Frontal cortex (tissue), 4 donors: Measurements from ENCODE around the gene CCDC146. TPM values are rescaled to one million over a fixed set of nuclear protein-coding genes. Genes with fewer than 3 reads are reported as not detected.
"Not testable (repeated sequence)": the region's sequence is repeated elsewhere in the genome, so short reads cannot be mapped to it uniquely, and the experiment has no call there.

Experiments
- DNase-seq, 2 donors: peaks; one replicate each; pipeline ENCODE4 v3.0.0; 2012; ENCODE audit warnings: low spot score in 2 of 2
- FAIRE-seq: peaks from 2 replicates; lab custom pipeline; 2012; peaks lifted over from hg19 to GRCh38; lab: Jason Lieb, UNC
- total RNA-seq: library from RNA; depleted of rRNA; stranded (reverse); fragments of >200 nt; gene quantifications from one replicate; pipeline ENCODE4 v1.2.3, GENCODE V29; 2014
- donor health status: control.
- donor health status: control.
- donor health status: control.

The CCDC146 gene
- total RNA-seq, 1 donor from 2014 or later, result 15.9 TPM

DNA sequence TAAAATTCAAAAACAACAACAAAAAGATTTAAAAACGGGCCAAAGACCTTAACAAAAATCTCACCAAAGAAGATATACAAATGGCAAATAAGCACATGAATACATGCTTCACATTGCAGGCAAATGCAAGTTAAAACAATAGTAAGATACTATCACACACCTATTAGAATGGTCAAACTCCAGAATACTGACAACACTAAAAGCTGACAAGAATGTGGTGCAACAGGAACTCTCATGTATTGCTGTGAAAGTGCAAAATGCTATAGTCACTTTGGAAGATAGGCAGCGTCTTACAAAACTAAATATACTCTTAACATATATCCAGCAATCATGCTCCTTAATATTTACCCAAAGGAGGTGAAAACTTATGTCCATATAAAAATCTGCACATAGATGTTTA lies 16.3 kb downstream of the CCDC146 start:
- FAIRE-seq, DNase-seq: not testable (repeated sequence)

DNA sequence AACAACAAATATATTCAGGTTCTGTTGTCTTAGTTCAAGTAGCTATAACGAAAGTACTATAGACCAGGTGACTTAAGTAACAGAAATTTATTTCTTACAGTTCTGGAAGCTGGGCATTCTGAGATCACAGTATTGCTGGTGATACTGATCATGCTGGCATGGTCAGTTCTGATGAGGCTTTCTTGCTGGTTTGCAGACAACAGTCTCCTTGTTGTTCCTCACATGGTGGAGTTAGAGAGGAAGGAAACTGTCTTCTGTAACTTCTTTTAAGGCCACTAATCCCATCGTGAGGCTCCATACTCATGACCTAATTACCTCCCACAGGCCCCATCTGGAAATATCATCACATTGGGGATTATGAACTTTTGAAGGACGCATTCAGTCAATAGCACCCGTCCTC lies 17.9 kb downstream of the CCDC146 start:
- FAIRE-seq, DNase-seq: not testable (repeated sequence)

GRCh38 chr7:77152232-77152631 lies 29.8 kb downstream of the CCDC146 start:
- DNase-seq, FAIRE-seq: not testable (repeated sequence)

DNA sequence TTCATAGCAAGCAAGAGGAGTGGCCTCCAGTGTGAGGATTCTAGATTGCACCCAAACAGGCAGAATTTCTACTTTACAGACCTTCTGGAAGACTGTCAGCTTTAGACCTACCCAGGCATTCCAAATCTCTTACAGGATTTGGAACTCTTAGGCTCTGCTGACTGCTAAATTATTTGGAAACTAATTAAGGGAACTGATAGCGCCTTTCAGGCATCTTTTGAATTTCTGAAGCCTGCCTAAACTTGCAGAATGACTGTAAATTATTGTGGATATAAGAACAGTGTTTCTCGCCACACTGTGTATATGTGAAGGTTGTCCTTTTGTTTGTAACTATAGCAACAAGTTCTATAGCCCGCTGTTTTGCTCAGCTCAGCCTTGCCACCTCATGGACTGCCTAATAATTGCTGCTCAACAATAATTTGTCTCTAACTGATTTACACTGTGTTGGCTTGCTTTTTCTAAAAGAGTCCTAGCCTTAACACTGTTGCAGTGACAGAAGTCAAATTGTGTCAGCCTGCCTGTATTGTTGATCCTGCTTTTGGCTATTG lies 32.6 kb downstream of the CCDC146 start:
- DNase-seq, FAIRE-seq: not testable (repeated sequence)

DNA sequence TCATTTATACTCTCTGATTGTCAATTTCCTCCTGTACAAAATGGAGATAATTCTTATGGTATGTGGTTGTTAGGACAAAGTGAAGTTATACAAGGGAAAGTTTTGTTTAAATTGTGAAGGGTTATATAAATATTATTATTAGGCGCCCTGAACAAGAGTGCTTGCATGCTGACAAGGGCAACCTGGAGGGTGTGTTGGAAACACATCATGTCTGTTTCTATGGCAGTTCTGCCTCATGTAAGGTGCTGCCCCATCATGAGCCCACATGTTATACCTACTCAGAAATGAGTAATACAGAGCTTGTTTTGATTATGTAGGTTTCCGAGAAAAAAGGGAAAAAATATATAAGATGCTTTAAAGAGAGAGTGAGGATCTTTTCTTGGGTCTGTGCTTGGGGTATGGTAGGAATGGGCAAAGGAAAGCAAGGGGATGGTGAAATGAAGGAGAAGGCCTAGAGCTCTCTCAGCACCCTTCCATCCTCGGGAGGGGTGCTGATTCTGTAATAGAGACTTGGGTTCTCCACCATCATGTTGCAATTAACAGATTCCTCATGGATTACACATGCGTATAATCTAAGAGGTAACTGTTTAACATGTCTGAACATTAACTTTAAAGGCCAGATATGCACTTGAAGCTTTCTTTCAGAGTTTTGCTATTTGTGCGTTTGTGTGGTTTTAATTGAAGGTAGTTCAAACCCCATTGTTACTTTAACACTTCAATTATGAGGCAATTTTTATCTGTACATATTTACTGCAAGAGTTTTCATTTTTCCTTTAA lies 33.4 kb downstream of the CCDC146 start:
- not testable (repeated sequence) for FAIRE-seq

DNA sequence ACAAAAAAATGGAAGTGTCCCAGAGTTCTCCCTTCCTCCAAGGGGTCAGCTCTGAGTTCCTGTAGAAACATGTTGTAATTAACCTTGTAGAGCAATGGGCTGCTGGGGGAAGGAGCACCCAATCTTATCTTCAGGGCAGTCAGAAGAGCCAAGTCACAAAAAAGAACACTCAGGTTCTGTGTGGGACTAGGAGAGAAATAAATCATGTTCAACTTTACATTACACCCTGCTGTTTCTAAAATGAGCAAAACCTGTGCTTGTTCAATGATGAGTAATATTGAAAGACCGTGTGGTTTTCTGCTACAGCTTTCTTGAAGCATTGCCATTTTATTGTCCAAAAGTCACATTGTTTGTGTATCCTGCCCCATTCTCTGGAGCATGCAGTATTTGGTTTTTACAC lies 34.6 kb downstream of the CCDC146 start:
- not testable (repeated sequence) for FAIRE-seq, DNase-seq

More for the DNA sequence above, 33.4 kb downstream of the CCDC146 start:
- not testable (repeated sequence) for DNase-seq

DNA sequence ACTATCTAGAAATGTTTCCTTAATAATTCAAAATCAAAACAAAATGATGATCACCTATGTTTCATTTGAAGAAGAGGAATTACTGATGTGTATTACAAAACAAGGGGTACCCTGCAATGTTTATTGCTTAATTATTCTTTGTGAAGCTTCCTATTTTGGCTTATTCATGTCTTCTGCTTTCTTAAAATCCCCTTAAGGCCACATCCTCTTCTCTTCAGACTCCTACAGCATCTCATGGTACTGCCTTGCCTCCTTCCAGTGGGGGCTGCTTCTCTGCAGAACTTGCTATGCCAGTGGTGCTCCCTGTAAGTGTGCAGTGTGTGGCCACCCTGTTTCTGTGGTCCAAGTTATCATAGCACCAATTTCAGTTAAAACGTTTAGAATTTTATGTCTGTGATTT lies 35.0 kb downstream of the CCDC146 start:
- DNase-seq, result no peak
- no peak for FAIRE-seq

GRCh38 chr7:77171073-77171472 lies 48.7 kb downstream of the CCDC146 start:
- DNase-seq, FAIRE-seq: not testable (repeated sequence)

- not testable (repeated sequence) for FAIRE-seq, DNase-seq
Observed at GRCh38 chr7:77172437-77173172, 50.2 kb downstream of the CCDC146 start.

DNA sequence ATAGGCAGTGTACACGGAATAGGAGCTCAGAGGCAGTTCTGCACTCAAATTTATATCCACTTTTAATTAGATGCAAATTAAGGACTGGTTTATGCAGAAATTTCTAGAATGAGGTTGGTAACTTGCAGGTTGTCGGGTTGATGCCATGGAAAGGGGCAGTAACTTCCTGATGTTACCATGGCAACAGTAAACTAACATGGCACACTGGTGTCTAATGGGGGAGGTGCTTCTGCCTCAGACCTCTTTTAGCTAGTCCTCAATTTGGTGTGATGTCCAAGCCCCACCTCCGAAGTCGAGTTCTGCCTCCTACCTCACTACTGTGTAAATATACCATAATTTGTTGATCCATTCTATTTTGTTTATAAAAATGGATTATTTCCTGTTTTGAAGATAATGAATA lies 52.0 kb downstream of the CCDC146 start:
- not testable (repeated sequence) for FAIRE-seq, DNase-seq

DNA sequence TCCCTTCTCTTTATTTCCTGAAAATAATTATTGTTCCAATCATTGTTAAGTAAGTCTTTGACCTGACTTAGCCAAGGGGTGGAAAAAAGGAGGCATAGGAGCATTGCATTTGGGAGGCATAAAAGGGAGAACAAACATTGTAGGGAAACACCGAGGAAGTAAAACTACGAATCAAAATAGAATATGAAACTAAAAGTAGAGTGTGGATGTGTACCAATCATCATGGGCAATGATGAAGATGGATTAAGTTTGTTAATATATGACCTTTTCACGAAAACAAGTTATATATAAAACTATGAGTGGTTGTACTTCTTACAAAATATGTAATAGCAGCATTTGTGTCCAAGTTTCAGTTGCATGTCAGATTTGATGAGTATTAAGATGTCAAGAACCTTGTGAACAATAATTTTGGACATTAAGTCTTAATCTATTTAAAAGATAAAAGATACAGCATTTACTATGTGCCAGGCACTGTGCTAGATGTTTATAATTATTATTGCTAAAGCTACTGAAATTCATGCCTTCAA lies 52.9 kb downstream of the CCDC146 start:
- FAIRE-seq, DNase-seq: not testable (repeated sequence)

- DNase-seq, FAIRE-seq: not testable (repeated sequence)
Observed at GRCh38 chr7:77177321-77177904, 55.0 kb downstream of the CCDC146 start.

DNA sequence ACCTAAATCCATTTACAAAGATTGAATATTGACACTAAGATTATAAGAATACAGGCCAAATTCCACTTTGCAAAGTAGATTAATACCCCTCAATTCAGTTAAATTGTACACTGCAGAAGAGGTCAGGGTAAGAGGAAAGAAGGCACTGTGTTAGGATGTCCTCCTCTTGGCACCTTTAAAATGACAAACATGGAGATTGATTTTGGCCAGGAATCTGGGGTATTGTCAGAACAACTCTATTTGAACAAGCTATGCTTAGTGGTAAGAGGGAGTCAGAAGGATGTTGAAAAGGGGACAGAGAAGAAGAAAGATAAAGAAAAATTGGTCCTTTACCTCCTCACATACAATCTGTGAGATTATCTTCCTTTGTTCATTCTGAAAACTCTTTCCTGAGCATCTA lies 55.6 kb downstream of the CCDC146 start:
- not testable (repeated sequence) for FAIRE-seq, DNase-seq

- FAIRE-seq, result no peak
Observed at GRCh38 chr7:77181015-77181595, 58.7 kb downstream of the CCDC146 start.

DNA sequence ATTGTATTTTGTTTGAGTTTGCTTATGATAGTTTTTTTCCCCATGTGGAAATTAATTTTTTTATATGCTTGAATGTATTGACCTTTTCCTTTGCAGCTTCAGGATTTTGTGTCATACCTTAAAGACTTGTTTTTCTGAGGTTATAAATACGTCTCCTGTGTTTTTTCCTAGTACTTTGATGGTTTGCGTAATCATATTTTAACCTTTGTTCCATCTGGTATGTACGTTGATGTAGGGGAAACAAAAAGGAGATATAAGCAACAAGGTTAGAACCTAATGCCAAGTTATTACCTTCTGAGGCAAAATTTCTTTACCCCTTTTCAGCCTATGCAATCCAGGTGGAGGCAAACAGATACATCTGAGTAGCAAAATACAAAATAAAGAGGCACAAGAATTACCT lies 59.3 kb downstream of the CCDC146 start:
- FAIRE-seq (no peak), DNase-seq (no peak)

More at GRCh38 chr7:77181015-77181595, 58.7 kb downstream of the CCDC146 start:
- no peak for DNase-seq

DNA sequence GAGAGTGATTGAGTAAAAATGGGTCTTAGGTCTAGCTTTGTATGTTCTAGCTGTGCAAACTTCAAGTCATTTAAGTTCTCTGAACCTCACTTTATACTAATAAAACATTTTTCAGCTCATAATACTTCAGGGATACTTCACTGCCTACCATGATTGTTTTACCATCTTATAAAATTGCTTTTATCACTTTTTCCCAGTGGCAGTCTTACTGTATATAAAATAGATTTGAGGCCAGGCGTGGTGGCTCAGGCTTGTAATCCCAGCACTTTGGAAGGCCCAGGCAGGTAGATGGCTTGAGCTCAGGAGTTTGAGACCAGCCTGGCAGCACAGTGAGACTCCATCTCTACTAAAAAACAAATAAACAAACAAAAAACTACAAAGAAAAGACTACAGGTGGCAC lies 59.8 kb downstream of the CCDC146 start:
- FAIRE-seq (no peak), DNase-seq (no peak)

- FAIRE-seq (no peak), DNase-seq (no peak)
Observed at GRCh38 chr7:77184463-77184862, 62.0 kb downstream of the CCDC146 start.

DNA sequence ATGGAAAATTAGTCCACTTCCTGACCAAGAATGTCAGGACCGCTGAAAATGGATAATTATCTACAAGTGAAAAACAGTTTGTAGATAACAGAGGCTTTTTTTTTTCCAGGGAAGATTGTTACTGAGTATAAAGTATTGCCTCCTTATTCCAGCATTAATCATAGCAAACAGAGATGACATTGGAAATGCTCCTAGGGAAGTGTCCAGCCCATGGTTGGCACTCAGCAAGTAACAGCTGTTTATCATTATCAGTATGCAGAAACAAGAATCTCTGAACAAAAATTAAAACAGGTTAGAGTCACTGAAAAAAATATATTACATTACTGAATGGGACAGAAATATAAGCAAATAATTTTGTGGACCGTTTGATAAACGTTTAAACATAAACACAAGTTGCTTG lies 62.6 kb downstream of the CCDC146 start:
- FAIRE-seq (no peak), DNase-seq (no peak)

DNA sequence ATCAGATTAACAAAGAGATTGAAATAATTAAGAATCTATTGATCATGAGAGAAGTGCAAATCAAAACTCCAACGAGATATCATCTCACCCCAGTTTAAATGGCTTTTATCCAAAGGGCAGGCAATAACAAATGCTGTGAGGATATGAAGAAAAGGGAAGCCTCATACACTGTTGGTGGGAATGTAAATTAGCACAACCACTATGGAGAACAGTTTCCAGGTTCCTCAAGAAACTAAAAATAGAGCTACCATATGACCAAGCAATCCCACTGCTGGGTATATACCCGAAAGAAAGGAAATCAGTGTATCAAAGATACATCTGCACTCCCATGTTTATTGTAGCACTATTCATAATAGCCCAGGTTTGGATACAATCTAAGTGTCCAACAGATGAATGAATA lies 63.5 kb downstream of the CCDC146 start:
- DNase-seq, result no peak
- FAIRE-seq, result no peak
